KBM-7 (cell line): ENCODE results near the gene CAVIN2.

ENCODE experiments used
- DNase-seq: peaks from one replicate; pipeline ENCODE4 v3.0.0-alpha.2; 2015
- in situ Hi-C: fragments of 300-500 bp; cut with MboI; formaldehyde crosslinking; loops from 2 replicates; pipeline ENCODE4 v1.14.3; 2020; ENCODE audit warnings: low sequenced_read_pairs, low pct_unique_long_range_greater_than_20kb, mixed read lengths

The CAVIN2 gene

GRCh38 chr2:191845876-191846514 lies 893 bp downstream of the CAVIN2 start:
- no peak for DNase-seq

DNA sequence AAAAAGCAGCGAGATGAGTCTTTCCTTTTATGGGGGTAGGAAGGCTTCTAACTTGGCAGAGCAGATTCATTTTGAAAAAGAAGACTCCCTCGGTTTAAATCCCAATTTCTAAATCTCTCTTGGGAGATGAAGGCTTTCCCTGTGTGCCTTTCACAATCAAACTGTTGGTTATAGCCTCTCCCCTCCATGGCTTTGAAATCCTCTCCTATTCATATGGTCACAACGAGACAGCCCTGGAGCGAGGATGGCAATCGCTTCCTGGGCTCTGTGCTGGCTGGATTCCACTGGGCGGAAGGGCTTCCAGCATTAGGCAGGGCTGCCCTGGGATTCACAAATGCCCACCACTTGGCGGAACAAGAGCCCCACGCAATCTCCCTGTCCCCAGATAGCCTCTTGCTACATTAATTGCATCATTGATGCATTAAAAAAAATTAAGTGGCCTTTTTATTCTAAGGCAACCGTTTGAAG lies 1.6 kb downstream of the CAVIN2 start:
- no peak for DNase-seq
- in situ Hi-C loops: no loop called here

More at GRCh38 chr2:191845876-191846514, 893 bp downstream of the CAVIN2 start:
- in situ Hi-C loops: no loop called here

DNA sequence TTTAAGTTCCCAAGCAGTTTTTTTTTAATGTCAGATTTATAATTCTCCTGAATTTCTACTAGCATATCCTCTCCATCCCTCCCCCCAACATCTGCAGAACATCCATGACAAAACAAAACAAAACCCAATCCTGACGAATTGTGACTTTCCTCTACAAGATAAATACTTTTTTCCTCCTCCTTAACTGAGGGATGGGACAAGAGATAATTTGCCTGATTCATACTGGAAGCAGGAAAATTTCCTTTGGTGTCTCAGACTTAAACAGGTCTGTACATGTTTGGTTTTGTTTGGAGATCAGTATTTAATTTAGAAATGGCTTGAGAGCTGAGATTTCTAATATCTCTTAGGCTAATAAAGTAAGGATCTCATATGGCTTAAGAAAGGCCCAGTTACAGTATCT lies 2.2 kb downstream of the CAVIN2 start:
- no peak for DNase-seq
- in situ Hi-C loops: no loop called here

DNA sequence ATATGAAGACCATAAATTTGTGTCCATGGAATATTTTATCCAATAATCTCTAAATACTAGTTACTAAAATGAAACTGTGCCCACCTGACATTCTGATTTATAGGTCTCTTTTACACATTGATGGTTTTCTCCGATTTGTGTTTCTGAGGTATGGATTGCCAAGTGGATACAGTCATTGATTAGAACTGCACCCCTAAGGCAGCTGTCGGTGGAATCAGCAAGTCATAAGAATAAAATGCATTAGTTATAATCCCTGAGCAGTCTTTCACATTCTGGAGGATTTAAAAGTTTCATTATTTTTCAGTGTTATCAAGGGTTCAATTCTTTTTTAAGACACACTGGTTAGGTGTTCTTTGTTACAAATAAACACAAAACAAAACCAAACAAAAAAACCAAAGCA lies 6.0 kb downstream of the CAVIN2 start:
- DNase-seq: no peak
- in situ Hi-C loops: no loop called here

DNA sequence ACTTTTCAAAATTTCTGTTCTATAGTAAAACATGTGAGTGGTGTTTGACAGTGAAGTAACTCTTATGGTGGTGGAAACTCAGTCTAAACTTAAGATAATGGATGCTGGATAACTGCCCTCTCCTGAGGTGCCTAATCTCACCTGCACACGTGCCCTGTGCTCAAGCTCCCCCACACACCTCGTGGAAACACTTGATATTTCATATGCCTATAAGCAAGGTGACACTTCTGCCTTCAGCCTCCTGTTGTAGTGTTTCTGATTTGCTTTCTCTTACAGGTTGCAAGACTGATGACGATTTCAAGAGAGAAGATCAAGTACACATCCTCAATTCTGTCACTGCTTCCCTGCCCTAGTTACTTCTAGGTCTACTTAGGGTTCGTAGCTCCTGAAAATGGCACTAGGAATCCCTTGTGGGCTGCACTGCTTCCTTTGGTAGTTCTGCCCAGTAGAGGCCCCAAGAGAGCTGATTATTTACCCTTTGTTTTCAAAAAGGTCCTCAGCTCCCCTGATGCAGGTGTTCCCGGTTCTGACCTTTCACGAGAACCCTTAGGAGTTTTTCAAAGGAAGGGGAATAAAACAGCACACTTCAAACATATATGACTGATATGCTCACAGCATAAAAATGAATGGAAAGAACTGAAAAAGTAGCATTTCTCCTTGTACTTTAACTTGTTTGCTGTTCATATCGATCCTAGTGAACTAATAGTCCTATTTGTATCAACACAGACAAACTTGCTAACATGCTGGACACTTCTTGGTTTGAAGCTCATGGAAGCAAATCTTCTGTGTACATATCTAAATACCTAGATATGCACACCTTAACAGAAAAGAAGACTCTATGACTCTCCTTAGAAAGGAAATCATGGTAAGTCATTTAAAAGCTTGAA lies 6.7 kb downstream of the CAVIN2 start:
- in situ Hi-C loops: no loop called here
- DNase-seq: no peak

DNA sequence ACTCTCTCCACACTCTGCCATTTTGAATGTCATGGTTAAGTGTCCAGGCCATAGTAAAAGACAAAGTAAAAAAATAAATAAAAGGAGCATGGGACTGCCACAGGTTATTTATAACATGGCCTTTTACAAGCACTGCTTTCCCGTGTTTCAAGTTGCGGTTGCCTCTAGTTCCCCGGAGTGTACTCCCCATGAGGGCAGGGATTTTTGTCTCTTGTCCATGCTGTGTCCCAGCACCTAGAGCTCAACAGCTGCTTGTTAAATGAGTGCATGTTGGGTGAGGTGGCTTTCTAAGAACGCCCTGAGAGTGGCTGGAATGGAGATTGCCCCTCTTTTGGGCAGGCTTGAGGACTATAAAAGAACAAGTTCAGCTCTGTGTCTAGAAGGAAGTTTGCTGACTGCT lies 8.4 kb downstream of the CAVIN2 start:
- DNase-seq: no peak
- in situ Hi-C loops: no loop called here

GRCh38 chr2:191836853-191837769 lies 9.8 kb downstream of the CAVIN2 start:
- peak; percentile 21 for DNase-seq
- in situ Hi-C loops: no loop called here

- in situ Hi-C loops: no loop called here
- DNase-seq: no peak
Observed at GRCh38 chr2:191836471-191836852, 10.4 kb downstream of the CAVIN2 start.

- no peak for DNase-seq
- in situ Hi-C loops: no loop called here
Observed at GRCh38 chr2:191835539-191836350, 11.1 kb downstream of the CAVIN2 start.

DNA sequence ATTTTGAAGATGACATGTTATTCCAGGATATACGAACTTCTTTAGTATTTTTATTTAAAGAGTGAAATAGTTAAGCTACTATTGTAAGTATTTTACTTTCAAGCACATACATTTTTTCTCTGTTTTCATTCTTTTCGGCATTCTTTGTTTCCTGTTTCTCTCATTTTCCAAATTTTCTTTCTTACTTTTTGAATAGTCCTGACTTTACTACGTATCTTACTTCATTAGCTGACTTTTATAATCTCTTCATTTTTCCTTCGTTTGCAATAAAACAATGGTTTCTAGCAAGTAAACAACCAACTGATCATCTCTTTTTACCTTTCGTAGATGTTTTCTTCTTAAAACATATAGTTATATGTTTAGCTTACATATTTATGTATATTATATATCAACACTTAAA lies 11.8 kb downstream of the CAVIN2 start:
- in situ Hi-C loops: no loop called here
- DNase-seq: no peak

- in situ Hi-C loops: no loop called here
Observed at GRCh38 chr2:191833356-191833755, 13.5 kb downstream of the CAVIN2 start.

DNA sequence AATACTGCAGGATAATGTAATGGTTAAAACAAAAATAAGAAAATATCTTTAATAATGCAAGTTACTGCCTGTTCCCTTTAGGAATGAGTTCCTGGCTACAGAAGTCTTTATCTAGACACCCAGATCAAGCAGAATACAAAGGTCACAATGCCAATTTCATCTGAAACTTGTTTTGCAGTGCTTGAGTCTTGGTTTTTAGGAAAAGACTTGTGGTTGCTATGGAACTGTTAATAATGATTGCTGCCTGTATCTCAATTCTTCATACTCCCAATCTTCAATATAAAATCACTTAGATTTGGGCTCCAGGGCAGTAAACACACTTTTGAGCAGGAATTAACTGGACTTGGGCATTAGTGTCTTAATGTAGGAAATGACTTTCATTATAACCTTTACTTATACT lies 14.2 kb downstream of the CAVIN2 start:
- in situ Hi-C loops: no loop called here
- no peak for DNase-seq

More at GRCh38 chr2:191833356-191833755, 13.5 kb downstream of the CAVIN2 start:
- DNase-seq: no peak

- in situ Hi-C loops: no loop called here
- DNase-seq: peak; percentile 35
Observed at GRCh38 chr2:191831410-191831994, 15.4 kb downstream of the CAVIN2 start.

- no peak for DNase-seq
- in situ Hi-C loops: loop anchor here (25.0 kb wide), 2 partner anchors 262 to 338 kb away; no protein-coding TSS in a partner anchor
Observed at GRCh38 chr2:191824398-191824797, 22.5 kb downstream of the CAVIN2 start.

GRCh38 chr2:191821078-191821477 lies 25.8 kb downstream of the CAVIN2 start:
- in situ Hi-C loops: loop anchor here (25.0 kb wide), 2 partner anchors 259 to 341 kb away; no protein-coding TSS in a partner anchor

GRCh38 chr2:191818725-191819350 lies 28.1 kb downstream of the CAVIN2 start:
- in situ Hi-C loops: loop anchor here (25.0 kb wide), 2 partner anchors 257 to 343 kb away; no protein-coding TSS in a partner anchor
- peak; percentile 31 for DNase-seq

More at GRCh38 chr2:191821078-191821477, 25.8 kb downstream of the CAVIN2 start:
- no peak for DNase-seq

- DNase-seq: no peak
- in situ Hi-C loops: loop anchor here (25.0 kb wide), 2 partner anchors 256 to 344 kb away; no protein-coding TSS in a partner anchor
Observed at GRCh38 chr2:191818133-191818532, 28.8 kb downstream of the CAVIN2 start.
